NCI-H2107 treated with DMSO at 0.1 percent for 48 hours (cell line): ENCODE measurements around the gene FILIP1L.
A peak's percentile ranks its signal among the peaks of the same experiment; 100 is the strongest.

Experiments
- DNase-seq: peaks from one replicate; lab custom pipeline; 2025; ENCODE audit not compliant: unreplicated experiment; lab: John Stamatoyannopoulos, UW

FILIP1L gene

GRCh38 chr3:99873269-99874102 is 240.8 kb downstream of the FILIP1L start:
- DNase-seq: no peak

GRCh38 chr3:99872923-99873254 is 241.4 kb downstream of the FILIP1L start:
- DNase-seq: no peak

GRCh38 chr3:99871231-99872045 is 242.9 kb downstream of the FILIP1L start:
- DNase-seq: no peak

- DNase-seq: no peak
Observed at GRCh38 chr3:99870712-99871111, 243.6 kb downstream of the FILIP1L start.

GRCh38 chr3:99869621-99870020 is 244.7 kb downstream of the FILIP1L start:
- DNase-seq: no peak

GRCh38 chr3:99868311-99868646 is 246.0 kb downstream of the FILIP1L start:
- no peak for DNase-seq

- DNase-seq: no peak
Observed at GRCh38 chr3:99867594-99868310, 246.5 kb downstream of the FILIP1L start.

- peak; percentile 91 for DNase-seq
Observed at GRCh38 chr3:99866261-99866761, 248.0 kb downstream of the FILIP1L start.

- no peak for DNase-seq
Observed at GRCh38 chr3:99865321-99865720, 249.0 kb downstream of the FILIP1L start.

- DNase-seq: no peak
Observed at GRCh38 chr3:99864289-99864688, 250.0 kb downstream of the FILIP1L start.

- no peak for DNase-seq
Observed at GRCh38 chr3:99863588-99863987, 250.7 kb downstream of the FILIP1L start.

GRCh38 chr3:99863002-99863401 is 251.3 kb downstream of the FILIP1L start:
- DNase-seq: no peak

- no peak for DNase-seq
Observed at GRCh38 chr3:99862208-99862607, 252.1 kb downstream of the FILIP1L start.

- DNase-seq: no peak
Observed at GRCh38 chr3:99861216-99861615, 253.1 kb downstream of the FILIP1L start.

GRCh38 chr3:99859825-99860224 is 254.5 kb downstream of the FILIP1L start:
- no peak for DNase-seq

- DNase-seq: no peak
Observed at GRCh38 chr3:99858469-99858868, 255.8 kb downstream of the FILIP1L start.

GRCh38 chr3:99857278-99857677 is 257.0 kb downstream of the FILIP1L start:
- DNase-seq: no peak

- DNase-seq: no peak
Observed at GRCh38 chr3:99856437-99857220, 257.7 kb downstream of the FILIP1L start.

- no peak for DNase-seq
Observed at GRCh38 chr3:99855900-99856299, 258.4 kb downstream of the FILIP1L start.

GRCh38 chr3:99854756-99855298 is 259.5 kb downstream of the FILIP1L start:
- DNase-seq: peak; percentile 37
